SIG-M5 treated with dmso at 0.1 percent for 504 hours (cell line): ENCODE results near the gene ULBP3.
"Not testable (repeated sequence)": the region's sequence is repeated elsewhere in the genome, so short reads cannot be mapped to it uniquely, and the experiment has no call there.

Source experiments
- DNase-seq: peaks from one replicate; lab custom pipeline; 2025; ENCODE audit not compliant: unreplicated experiment; lab: John Stamatoyannopoulos, UW

ULBP3 gene

DNA sequence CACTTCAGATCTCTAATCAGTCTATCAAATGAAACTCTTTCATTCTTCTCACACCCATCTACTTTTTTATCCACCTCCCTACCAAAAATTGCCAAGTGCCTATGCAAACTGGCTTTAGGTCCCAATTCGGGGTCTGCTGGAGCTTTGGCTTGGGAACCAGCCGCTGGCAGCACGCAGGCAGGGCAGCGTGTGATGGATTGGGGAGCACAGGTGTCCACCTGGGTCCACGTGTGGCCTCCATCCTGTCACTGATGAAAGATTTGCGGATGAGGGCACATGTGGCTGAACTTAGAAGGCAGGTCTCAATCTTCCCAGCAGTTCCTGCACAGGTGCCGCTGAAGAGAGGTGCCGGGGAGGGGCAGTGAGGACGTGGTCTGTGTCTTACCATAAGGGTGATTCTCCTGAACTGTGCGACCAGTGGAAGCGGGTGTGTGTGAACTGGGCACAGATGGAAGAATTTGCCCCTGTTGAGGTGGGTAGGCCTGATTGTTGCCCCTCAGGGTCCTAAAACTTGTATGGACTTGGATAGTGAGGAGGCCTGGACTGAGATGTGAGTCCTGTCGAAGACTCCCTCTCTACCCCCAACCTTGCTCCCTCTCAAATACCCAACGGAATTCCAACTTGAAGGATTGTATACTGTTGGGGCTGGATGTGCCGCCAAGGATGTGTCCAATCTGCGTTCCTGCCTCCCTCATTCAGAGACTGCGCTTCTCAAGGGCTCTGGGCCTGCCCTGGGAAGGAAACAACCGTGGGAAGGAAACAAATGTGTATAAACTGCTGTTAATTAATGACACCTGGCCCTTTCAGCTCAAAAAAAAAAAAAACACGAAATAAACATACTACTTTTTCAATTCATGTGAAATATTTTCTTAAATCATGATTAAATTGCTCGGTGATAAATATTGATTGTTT lies 25.2 kb downstream of the ULBP3 start:
- no peak for DNase-seq

DNA sequence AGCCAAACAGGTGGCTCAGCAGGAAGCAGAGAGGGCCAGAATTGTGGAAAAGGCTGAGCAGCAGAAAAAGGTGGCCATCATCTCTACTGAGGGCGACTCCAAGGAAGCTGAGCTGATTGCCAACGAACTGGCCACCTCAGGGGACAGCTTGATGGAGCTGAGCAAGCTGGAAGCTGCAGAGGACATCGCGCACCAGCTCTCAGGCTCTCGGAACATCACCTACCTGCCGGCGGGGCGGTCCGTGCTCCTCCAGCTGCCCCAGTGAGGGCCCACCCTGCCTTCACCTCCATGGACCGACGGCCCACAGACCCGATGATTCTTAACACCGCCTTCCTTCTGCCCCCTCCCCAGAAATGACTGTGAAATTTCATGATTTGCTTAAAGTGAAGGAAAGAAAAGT lies 25.8 kb downstream of the ULBP3 start:
- DNase-seq, result no peak

DNA sequence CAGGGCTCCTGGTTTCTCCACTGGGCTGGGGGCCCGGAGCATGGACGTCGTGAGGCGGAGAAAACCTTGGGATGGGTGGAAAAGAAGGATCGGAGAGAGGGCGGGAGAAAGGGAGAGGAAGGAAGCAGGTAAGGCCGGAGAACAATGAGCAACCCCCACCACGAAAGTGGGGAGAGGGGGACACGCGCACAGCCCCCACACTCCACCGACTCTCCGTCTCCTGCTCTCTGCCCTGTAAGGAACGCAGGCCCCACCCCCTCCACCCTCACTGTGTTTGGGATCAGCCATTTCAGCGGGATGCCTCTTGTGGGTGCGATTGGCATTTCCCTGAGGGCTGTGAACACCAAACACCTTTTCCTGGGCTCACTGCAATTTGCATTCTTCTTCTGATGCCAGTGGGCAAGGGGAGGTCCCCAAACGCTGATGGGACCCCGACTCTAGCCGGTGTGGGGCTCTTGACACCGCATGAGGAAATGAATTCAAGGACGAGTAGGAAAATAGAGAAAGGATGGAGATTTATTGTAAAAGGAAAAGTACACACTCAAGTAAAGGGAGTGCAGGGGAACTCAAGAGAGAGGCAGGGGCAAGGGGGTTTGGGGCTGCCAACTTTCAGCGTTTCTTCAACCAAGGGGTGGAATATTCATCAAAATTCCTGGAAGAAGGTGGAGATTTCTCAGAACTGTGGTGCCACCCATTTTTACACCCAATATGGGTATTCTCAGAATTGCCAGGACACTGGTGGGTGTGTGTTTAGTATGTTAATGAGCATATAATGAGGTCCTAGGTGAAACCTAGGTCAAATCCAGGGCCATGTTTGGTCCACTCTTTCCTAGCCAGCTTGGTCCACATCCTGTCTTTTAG lies 30.5 kb downstream of the ULBP3 start:
- no peak for DNase-seq

DNA sequence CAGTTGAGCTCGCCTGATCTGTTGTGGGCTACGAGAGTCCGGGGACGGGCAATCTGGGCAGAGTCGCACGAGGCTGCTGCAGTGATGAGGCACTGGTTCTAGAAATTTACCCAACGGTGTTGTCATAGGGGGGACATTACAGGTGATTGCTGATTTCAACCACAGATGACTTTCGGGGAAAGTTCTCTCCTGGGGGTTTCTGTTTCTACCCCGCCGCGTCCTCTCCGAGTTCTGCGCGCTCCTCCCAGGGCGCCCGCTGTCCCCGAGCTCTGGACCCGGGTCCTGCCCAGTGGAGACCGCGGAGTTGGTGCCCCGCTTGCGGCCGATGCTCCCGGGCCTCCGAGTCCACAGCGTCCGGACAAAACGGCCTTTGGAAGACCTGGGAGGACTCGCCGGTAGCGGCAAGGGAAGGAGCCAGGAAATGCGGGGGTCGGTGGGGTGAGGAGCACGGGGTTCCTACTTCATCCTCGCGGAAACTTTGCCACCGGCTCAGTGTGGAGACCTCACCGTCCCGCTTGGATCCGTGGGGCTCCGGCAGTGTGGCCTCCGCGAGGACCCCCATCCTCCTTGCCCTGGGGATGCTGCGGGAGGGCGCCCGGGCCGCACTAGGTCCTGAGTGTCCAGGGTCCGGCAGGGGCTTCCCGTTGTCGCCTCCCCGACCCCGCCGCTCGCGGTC lies 31.3 kb downstream of the ULBP3 start:
- DNase-seq, result no peak

DNA sequence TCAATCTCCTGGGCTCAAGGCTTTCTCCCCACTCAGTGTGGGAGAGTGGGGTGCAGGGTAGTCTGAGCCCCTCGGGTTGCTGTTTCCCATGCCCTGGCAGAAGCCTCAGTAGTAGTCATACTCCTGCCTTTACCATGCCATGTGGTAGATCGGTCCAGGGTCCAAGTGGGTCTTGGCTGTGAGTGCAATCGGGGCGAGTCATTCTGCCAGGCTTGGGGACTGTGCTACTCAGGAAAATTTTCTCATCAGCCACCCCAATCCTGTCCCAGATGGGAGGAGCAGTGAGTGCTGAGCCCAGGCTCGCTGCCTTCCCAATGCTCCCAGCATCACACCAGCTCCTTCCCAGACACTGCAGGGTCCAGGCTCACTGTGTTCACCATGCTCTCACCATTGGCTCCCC lies 32.8 kb downstream of the ULBP3 start:
- DNase-seq, result no peak

DNA sequence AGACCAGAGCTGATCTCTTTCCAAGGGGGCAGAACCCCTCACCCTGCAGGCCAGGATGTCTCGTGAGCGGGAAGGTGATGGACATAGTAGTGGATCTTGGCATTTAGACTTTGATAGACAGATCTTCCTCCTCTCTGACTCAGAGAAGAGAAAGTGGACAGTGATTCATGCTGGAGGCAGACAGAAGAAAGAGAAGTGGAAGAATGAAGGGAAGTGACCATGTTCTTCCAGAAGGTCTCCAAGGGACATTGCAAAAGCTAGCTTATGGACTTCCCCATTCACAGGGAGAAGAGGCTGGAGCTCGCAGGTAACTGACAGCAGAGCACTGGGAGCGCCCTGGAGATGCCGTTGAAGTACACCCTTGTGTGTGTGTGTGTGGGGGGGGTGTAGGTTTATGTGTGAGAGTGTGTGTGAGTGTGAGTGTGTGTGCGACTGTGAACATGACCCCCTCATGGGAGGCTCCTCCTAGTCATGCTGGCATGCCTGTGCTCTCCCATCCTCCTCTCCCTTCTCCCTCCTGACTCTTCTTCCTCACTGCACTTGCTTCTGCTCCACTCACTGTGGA lies 35.6 kb downstream of the ULBP3 start:
- no peak for DNase-seq

DNA sequence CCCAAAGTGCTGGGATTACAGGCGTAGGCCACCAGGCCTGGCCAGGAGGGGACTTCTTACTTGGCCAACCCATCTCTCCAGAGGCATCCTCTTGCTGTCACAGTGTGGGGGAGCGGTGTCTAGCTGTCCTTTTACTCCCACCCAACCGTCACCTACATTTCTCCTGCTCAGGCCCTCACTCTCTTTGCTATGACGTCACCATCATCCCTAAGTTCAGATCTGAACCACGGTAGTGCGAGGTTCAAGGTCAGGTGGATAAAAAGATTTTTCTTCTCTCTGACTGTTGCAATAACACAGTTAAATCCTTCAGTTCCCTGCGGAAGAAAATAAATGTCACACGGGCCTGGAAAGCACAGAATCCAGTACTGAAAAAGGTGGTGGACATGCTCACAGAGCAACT lies 36.3 kb downstream of the ULBP3 start:
- DNase-seq, result no peak

DNA sequence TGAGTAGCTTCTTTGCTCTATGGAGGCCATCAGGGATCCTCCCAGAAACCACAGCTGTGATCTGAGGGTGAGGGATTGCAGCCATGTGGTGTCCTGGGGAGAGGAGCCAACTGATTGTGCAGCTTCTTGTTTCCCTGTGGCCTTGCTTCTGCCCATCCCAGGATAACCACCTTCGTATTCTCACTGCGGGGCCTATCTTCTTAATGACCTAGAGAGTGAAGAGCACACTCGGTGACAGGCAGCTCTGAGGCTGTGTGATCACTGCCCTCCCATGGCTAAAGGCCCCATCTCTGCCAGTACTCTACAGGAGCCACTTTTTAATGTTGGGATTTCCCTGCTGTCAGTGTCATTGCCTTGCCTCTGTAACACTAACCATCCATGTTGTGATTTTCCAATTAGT lies 38.3 kb downstream of the ULBP3 start:
- no peak for DNase-seq

DNA sequence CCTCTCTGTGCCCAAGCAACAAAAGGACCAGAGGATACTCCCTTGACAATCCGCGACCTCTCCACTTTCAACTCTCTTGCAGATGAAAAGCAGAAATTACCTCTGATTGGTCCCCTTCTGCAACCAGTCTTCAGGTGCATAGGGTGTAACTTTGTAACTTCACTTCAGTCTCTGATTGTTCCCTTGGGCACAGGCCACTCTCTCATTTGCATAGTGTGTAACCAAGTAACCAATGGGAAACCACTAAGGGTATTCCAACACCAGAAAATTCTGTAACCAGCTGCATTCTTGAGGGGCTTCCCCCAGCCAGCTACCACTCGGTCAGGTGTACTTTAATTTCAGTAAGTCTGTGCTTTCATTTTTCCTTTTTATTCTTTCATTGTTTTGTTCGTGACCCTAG lies 39.2 kb downstream of the ULBP3 start:
- no peak for DNase-seq

DNA sequence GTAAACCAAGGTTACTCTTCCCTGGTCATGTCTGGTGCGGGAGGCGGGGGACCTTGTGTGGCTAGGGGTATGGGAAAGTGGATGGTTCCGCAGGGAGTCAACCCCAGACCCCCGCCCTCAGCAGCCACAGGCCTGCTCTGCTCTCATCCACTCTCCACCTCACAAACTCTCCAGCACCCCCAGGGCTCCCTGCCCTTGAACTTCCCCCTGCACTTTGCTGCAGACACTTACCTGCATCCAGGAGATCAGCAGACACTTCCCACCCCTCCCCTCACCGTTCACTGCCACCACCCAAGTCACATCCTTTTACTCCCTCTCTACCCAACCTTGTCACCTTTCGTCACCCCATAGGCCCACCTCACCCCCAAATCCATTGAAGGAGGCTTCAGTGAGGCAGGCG lies 39.6 kb downstream of the ULBP3 start:
- no peak for DNase-seq

DNA sequence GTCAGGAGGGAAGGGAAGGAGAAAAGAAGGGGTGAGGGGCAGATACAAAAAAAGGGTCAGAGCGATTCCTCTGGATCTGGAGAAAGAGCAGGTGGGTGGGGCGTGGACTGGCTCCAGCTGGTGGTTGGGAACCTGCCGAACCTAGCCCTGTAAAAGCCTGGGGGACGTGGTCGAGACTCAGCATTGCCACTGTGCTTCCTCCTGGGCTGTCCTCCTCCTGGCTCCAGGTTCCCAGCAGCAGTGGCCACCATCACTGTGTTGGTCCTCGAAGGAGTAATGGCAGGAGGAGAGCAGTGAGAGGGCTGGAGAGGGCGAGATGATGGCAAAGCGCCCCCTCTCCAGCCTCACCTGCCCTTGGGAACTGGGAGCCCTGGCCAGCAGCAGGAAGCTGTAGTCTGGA lies 40.1 kb downstream of the ULBP3 start:
- no peak for DNase-seq

DNA sequence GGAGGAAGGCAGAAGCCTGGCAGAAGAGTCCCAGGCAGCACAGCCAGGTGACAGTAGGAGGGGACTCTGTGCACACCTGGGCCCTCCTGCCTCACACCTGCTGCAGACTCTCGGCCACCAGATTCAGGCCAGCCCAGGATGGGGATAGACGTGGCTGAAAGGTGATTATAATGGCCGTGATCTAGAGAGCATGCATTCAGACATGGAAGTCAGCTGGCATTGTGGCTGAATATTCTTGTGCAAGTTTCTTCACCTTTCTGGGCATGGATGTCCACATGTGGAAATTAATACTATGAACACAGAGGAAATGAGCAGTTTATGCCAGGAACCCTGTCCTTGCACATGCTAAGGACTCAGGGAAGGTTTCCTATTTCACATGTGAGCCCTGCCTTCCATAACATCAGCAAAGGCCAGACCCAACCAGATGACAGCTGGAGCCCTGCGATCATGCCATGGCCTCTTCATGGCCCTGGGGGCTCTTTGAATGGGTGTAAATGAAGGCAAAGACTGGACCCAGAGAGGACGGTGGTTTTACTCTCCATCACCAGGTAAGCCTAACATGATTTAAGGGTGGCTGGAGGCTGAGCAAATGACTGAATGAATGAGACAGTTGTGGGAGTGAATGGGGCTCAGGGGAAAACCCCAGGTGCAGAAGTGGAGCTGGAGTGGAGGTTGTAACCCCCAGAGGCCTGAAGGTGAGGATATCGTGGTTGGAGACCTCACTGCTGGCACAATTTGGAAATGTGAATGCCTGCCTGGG lies 40.9 kb downstream of the ULBP3 start:
- no peak for DNase-seq

DNA sequence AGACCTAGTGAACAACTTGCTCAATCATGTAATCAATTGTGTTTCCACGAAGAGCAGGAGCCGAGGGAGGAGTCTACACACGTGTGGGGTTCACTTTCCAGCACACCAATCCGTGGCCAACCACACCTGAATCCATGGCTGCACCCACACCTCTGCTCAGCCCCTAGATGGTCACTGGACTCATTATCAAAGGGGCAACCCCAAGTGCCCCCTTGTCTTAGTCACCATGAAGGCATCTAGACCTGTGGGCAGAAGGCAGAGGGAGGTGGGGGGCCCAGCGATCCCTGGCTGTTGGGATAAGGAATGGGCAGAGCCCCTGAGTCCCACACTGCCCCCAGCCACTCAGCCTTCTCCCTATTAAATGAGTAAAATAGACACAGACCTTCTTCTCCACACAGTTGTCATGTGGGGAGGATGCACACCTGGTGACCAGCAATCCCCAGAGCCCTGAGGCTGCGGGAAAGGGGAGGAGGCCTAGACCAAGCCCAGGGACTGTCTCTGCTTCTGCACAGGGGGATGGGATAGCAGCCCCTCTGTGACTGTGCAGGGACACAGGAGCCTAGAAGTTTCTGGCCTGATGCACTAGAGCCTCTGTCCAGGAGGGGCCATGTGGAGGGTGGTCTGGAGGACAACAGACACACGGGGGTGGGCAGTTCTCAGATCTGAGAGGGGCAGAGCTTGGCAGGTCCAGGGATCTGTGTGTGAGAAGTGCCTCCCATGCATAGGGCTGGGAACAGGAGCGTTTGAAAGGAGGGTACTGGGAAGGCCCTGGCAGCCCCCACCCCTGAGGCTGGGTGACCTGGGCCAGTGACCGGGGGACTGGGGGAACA lies 41.7 kb downstream of the ULBP3 start:
- no peak for DNase-seq

DNA sequence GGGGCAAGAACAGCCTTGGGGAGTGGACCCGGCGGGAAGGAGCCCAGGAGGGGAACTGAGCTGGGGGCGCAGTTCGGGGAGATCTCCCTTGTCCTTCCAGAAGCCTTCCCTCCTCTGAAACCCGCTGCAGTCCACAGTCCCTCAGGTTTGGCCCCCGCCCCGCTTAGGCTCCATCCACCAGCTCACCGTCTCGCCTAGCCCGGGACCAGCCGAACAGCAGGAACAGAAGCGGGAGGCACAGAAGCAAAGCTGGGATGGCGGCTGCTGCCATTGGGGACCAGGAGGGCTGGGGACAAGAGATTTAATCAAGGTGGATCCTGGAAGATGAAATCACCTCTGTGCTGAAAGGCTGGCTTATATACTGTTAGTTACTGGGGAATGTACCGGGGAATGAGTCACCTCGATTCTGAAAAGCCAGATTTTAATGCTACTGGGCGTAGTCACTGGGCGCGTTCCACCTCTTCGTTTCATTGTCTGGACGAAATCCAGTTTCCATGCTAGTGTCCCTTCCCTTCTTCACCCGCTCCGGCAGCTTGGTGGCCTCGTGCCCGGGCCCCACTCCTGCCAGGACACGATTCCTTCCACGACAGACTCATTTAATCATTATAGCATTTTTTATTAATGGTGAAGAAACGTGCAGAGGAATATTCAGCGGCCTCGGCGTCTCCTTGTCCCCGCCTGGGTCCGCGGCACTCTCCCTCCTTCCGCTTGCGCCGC lies 43.6 kb downstream of the ULBP3 start, which contains the start of gene RAET1L:
Gene RAET1L (minus strand): TSS at position 332 of the 717 bp plus-strand sequence. CDS start 61 bp downstream, at position 271.
- DNase-seq, result no peak

DNA sequence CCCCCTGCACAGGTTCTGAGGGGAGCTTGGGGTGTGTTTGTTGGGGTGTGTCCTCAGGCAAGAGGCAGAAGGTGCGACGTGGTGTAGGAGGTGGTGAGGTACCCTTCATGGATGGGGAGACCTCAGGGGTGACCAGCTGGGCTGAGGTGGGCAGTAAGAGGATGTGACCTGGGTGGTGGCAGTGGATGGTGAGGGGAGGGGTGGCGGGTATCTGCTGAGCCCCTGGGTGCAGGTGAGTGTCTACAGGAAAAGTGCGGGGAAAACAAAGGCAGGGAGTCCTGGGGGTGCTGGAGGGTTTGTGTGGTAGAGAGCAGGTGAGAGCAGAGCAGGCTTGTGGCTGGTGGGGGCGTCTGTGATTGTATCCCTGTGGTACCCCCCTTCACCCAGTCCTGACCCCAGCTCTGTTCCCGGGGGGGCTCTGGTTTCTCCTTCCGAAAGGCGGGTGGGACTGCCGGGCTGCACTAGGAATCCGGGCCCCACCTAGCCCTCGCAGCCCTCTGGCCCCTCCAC lies 44.2 kb downstream of the ULBP3 start:
- no peak for DNase-seq

DNA sequence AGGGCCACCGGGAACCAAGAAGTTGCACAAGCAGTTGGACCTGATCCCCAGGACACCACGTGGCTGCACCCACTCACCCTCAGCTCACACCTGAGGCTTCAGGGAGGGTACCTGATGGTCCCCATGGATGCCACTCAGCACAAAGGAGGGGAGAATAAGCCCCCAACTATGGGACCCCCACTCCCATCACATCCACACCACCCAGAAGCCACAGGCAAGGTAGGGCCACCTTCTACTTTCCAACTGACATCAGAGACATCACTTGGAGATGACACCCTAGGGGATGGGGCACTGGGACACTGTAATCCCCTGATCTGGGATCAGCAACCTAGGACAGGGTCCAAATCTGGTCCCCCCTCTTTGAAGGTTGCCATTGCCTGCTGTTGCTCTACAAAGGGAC lies 44.9 kb downstream of the ULBP3 start:
- DNase-seq, result not testable (repeated sequence)

DNA sequence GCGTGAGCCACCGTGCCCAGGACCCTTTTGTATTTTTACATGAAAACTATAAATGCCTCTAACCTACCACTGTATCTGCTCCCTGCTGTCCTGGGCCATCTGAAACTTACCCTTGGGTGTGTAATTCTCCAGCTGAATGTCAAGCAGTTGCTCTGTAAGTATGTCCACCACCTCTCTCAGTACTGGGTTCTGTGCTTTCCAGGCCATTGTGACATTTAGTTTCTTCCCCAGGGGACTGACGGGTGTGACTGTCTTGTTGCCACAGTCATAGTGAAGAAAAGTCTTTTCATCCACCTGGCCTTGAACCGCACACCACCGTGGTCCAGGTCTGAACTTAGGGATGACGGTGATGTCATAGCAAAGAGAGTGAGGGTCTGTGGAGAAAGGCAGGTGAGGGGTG lies 47.1 kb downstream of the ULBP3 start:
- not testable (repeated sequence) for DNase-seq

DNA sequence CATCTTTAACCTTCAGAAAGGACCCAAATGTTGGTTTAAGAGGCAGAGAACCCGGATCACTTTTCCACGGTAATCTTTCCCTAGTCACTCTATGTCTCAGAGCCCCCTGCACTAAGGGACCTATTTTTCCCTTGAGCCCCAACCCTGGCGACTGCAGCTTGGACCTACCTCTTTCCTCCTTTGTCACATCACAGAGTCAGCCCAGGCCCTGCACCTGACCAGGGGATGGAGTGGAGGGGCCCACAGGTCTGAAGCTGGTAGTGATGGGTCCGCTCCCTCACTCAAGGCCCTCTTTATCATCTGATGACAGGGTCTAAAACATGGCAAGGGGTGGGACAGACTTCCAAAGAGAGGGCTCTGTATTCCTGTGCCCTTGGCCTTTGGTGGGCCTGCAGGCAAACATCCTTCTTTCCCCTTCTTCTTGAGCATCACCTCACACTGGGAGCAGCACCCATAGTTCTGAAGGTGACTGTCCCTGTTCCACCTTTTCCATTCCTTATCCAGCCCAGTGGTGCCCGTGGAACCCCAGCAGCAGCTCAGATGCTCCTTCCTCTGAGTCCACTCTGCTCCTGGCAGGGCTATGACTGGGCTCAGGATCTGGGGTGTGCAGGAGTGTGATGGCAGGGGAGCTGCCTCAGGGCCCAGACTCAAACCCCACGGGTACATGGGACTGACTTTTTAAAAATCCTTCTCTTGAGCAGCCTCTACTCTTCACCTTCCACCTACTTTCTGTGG lies 49.9 kb downstream of the ULBP3 start:
- no peak for DNase-seq
